HepG2 (cell line): ENCODE data around the gene RTBDN. TPM values are rescaled to one million over a fixed set of nuclear protein-coding genes. Genes with fewer than 3 reads are reported as not detected.
A peak's percentile ranks its signal among the peaks of the same experiment; 100 is the strongest.

Experiments used
- ATAC-seq: fragments of 200-7000 bp; cut with Tn5 transposase; 3 replicates; pipeline ENCODE4 v1.9.1; 2020; ENCODE audit warnings: mild to moderate bottlenecking, moderate library complexity
- BruUV-seq: library from RNA; stranded (reverse); fragments of 400-500 nt; replicated peaks from 2 replicates; lab custom pipeline; 2021; lab: Mats Ljungman, UMichigan
- CTCF ChIA-PET: fragments of 300-600 bp; formaldehyde crosslinking; extraction: SDS; loops from one replicate; lab custom pipeline; 2021; ENCODE audit warnings: low total read pairs, inconsistent platforms, low intra/inter-chr PET ratio; lab: Yijun Ruan, JAX
- POLR2A ChIA-PET: fragments of 350-600 bp; sonication (Branson Sonifier 250); formaldehyde crosslinking; loops from one replicate; lab custom pipeline; 2020; ENCODE audit warnings: antibody characterized with exemption, inconsistent platforms; lab: Yijun Ruan, JAX
- DNase-seq: peaks from one replicate; pipeline ENCODE4 v3.0.0-alpha.2; 2015; ENCODE audit warnings: low spot score
- FAIRE-seq: peaks from 3 replicates; lab custom pipeline; 2011; peaks lifted over from hg19 to GRCh38; lab: Jason Lieb, UNC
- H2AFZ ChIP-seq: one replicate; pipeline ENCODE4 v1.6.1; 2011; ENCODE audit warnings: low read length, inconsistent platforms
- H3K27ac ChIP-seq: fragments of 300-600 bp; 3 replicates; pipeline ENCODE4 v1.8.0; 2011; ENCODE audit warnings: mixed run types, mild to moderate bottlenecking, mixed read lengths, low read length, inconsistent platforms; ENCODE audit not compliant: insufficient read depth; ENCODE audit errors: extremely low read length
- H3K27me3 ChIP-seq, 2 experiments: fragments of 200-600 bp in 1 of 2; 2 replicates in 1 of 2; 3 replicates in 1 of 2; pipeline versions ENCODE4 v1.6.0 to v1.8.0; 2011; ENCODE audit warnings: low read length in 2 of 2, mild to moderate bottlenecking in 2 of 2, moderate library complexity in 2 of 2, inconsistent platforms in 1 of 2; ENCODE audit not compliant: insufficient read depth in 2 of 2, control insufficient read depth in 1 of 2
- H3K36me3 ChIP-seq, 2 experiments: fragments of 200-600 bp in 1 of 2; replicated peaks in 1 of 2; 2 replicates in 1 of 2; 3 replicates in 1 of 2; pipeline versions ENCODE4 v1.5.1 to v1.8.0; 2011; ENCODE audit warnings: low read length in 2 of 2, inconsistent platforms in 1 of 2; ENCODE audit not compliant: insufficient read depth in 2 of 2, control insufficient read depth in 1 of 2
- H3K4me1 ChIP-seq: 2 replicates; pipeline ENCODE4 v1.5.1; 2012; ENCODE audit warnings: low read length, inconsistent platforms; ENCODE audit not compliant: insufficient read depth
- H3K4me2 ChIP-seq: 2 replicates; pipeline ENCODE4 v1.6.0; 2011; ENCODE audit warnings: low read depth, low read length, inconsistent platforms
- H3K4me3 ChIP-seq, 3 experiments: fragments of 200-600 bp in 1 of 3; sonication (generic), shearing (Covaris generic) in 1 of 3; replicated peaks in 1 of 3; 2 replicates each; pipeline ENCODE4 v1.5.1; 2011 to 2016; ENCODE audit warnings: low read length in 3 of 3, inconsistent platforms in 2 of 3, low read depth in 2 of 3, mild to moderate bottlenecking in 2 of 3, control low read depth in 1 of 3, mixed read lengths in 1 of 3; ENCODE audit not compliant: insufficient read depth in 1 of 3
- H3K79me2 ChIP-seq: one replicate; pipeline ENCODE4 v1.6.1; 2011; ENCODE audit warnings: low read length, inconsistent platforms; ENCODE audit not compliant: insufficient read depth
- H3K9ac ChIP-seq: 2 replicates; pipeline ENCODE4 v1.6.0; 2011; ENCODE audit warnings: mild to moderate bottlenecking, low read depth, low read length, inconsistent platforms; ENCODE audit not compliant: insufficient read depth
- H3K9me3 ChIP-seq: 2 replicates; pipeline ENCODE4 v1.5.1; 2012; ENCODE audit warnings: mild to moderate bottlenecking, low read length
- H4K20me1 ChIP-seq: 2 replicates; pipeline ENCODE4 v1.6.0; 2011; ENCODE audit warnings: inconsistent platforms, mild to moderate bottlenecking, low read length, moderate library complexity; ENCODE audit not compliant: insufficient read depth
- ARID2 ChIP-seq: sonication (generic); formaldehyde crosslinking; IDR thresholded peaks from 2 replicates; pipeline ENCODE4 v1.8.1; 2022; ENCODE audit warnings: mild to moderate bottlenecking, missing genetic modification reagents, borderline replicate concordance
- CREB3 ChIP-seq: sonication (generic); formaldehyde crosslinking; IDR thresholded peaks from 2 replicates; pipeline ENCODE4 v1.5.0; 2020; ENCODE audit warnings: missing genetic modification reagents
- CREM ChIP-seq, 2 experiments: sonication (generic) in 1 of 2; formaldehyde crosslinking in 1 of 2; IDR thresholded peaks; 2 replicates each; pipeline versions ENCODE4 v1.4.0 to v1.6.1; 2016 to 2020; ENCODE audit warnings: antibody characterized with exemption in 1 of 2, mild to moderate bottlenecking in 1 of 2, missing genetic modification reagents in 1 of 2
- FOXK2 ChIP-seq: fragments of 450-650 bp; IDR thresholded peaks from 2 replicates; pipeline ENCODE4 v1.6.1; 2016
- KLF16 ChIP-seq, 2 experiments: sonication (generic) in 1 of 2; formaldehyde crosslinking in 1 of 2; IDR thresholded peaks; 2 replicates each; pipeline versions ENCODE4 v1.6.1 to v1.8.0; 2016 to 2023; ENCODE audit warnings: missing genetic modification reagents in 2 of 2, missing compliant biosample characterization in 1 of 2
- MED1 ChIP-seq: sonication (generic); formaldehyde crosslinking; IDR thresholded peaks from 2 replicates; pipeline ENCODE4 v1.4.0; 2020; ENCODE audit warnings: missing genetic modification reagents
- MLXIP ChIP-seq: sonication (generic); formaldehyde crosslinking; IDR thresholded peaks from 2 replicates; pipeline ENCODE4 v1.9.0; 2021; ENCODE audit warnings: missing genetic modification reagents, borderline replicate concordance
- PRMT3 ChIP-seq: sonication (generic); formaldehyde crosslinking; IDR thresholded peaks from 2 replicates; pipeline ENCODE4 v1.8.1; 2022; ENCODE audit warnings: low read depth, mild to moderate bottlenecking, moderate library complexity, missing genetic modification reagents, borderline replicate concordance
- TFAP4 ChIP-seq: sonication (generic); IDR thresholded peaks from 2 replicates; pipeline ENCODE4 v1.6.1; 2016; ENCODE audit warnings: low read depth, borderline replicate concordance
- TOPORS ChIP-seq: sonication (generic); formaldehyde crosslinking; IDR thresholded peaks from 2 replicates; pipeline ENCODE4 v1.8.0; 2023; ENCODE audit warnings: mild to moderate bottlenecking, missing genetic modification reagents
- ZBTB34 ChIP-seq: sonication (generic); formaldehyde crosslinking; IDR thresholded peaks from 2 replicates; pipeline ENCODE4 v1.8.0; 2022; ENCODE audit warnings: mild to moderate bottlenecking, missing genetic modification reagents
- ZFP82 ChIP-seq: sonication (generic); formaldehyde crosslinking; IDR thresholded peaks from 2 replicates; pipeline ENCODE4 v1.5.1; 2020; ENCODE audit warnings: mild to moderate bottlenecking, missing genetic modification reagents, borderline replicate concordance
- ZNF430 ChIP-seq: sonication (generic); formaldehyde crosslinking; IDR thresholded peaks from 2 replicates; pipeline ENCODE4 v1.9.0; 2021; ENCODE audit warnings: mild to moderate bottlenecking, missing genetic modification reagents
- ZNF737 ChIP-seq: sonication (generic); formaldehyde crosslinking; IDR thresholded peaks from 2 replicates; pipeline ENCODE4 v1.5.0; 2020; ENCODE audit warnings: missing genetic modification reagents, mild to moderate bottlenecking, borderline replicate concordance
- ZNF816 ChIP-seq: sonication (generic); formaldehyde crosslinking; IDR thresholded peaks from 2 replicates; pipeline ENCODE4 v1.8.0; 2022; ENCODE audit warnings: missing genetic modification reagents, mild to moderate bottlenecking, borderline replicate concordance
- ZNF878 ChIP-seq: sonication (generic); formaldehyde crosslinking; IDR thresholded peaks from 2 replicates; pipeline ENCODE4 v1.8.1; 2023; ENCODE audit warnings: mild to moderate bottlenecking, missing genetic modification reagents, moderate library complexity
- WGBS: methylation state at CpG from one replicate; pipeline ENCODE4 v1.1.6; 2017; ENCODE audit warnings: low lambda C conversion rate; 5-methylcytosine and 5-hydroxymethylcytosine counted together
- in situ Hi-C: cut with HindIII; loops from 2 replicates; pipeline ENCODE4 v1.10.0; 2017; ENCODE audit warnings: low pct_unique_long_range_greater_than_20kb; ENCODE audit not compliant: extremely low pct_ligation_motif_present
- intact Hi-C: fragments of 100-400 bp; cut with micrococcal nuclease; formaldehyde crosslinking; loops from one replicate; pipeline ENCODE4 v1.10.0; 2022; ENCODE audit not compliant: unreplicated experiment
- polyA plus RNA-seq, 8 experiments: library from polyadenylated mRNA; depleted of rRNA in 3 of 8; stranded (reverse) in 7 of 8; unstranded in 1 of 8; fragments of >200 nt; fragmentation: Illumina TruSeq in 4 of 8; extraction: Trizol in 4 of 8; gene quantifications; 2 replicates each; pipeline versions ENCODE4 v1.2.1 to v1.2.3, GENCODE V29; 2011 to 2016; ENCODE audit warnings: low read depth in 4 of 8, missing spikeins in 1 of 8, mixed read lengths in 1 of 8; ENCODE audit not compliant: insufficient read depth in 1 of 8
- total RNA-seq, 5 experiments: library from RNA; depleted of rRNA; stranded (reverse); fragments of >200 nt; fragmentation: Illumina TruSeq; extraction: Trizol; gene quantifications; 2 replicates each; pipeline ENCODE4 v1.2.3, GENCODE V29; 2016; ENCODE audit warnings: low read depth in 1 of 5

Gene RTBDN
- total and polyA plus RNA-seq, 2 of the 13 experiments (the other 11 are each of a cell fraction or from before 2014, with no cell fraction given): 0.27 to 0.48 TPM

- WGBS: 2% methylated on average over 13 of the region's 22 CpGs
- BruUV-seq: no TSS peak
- Histone ChIP-seq H3K4me3 (peak overlapping the region; percentile 47 to 87 (median 60)), H3K4me2 (peak overlapping the region; percentile 99), H4K20me1 (no peaks in the 10 kb centered on the region), H3K9ac (peak overlapping the region; percentile 89), H3K27ac (peak overlapping the region; percentile 31), H3K36me3 (no peaks in the 10 kb centered on the region), H3K9me3 (no peaks in the 10 kb centered on the region), H3K27me3 (no peaks in the 10 kb centered on the region), H3K79me2 (peaks cover 8% of the 10 kb centered on the region), H3K4me1 (peaks cover 60% of the 10 kb centered on the region), H2AFZ (no peak overlapping the region)
- intact Hi-C loops (no loop called here), in situ Hi-C loops (no loop called here)
- ChIA-PET CTCF (interaction anchor here (0.8 kb wide), 1 partner anchor 114 kb away, joined by 3 read pairs; no protein-coding TSS in a partner anchor), POLR2A (interaction anchor here (0.7 to 3.9 kb wide), 15 partner anchors 8 to 327 kb away, joined by 3 to 124 read pairs (median 14); partner anchors contain the start of genes GET3, HOOK2, MAN2B1 and NACC1)
- FAIRE-seq (no peak), DNase-seq (no peak), ATAC-seq (no peak)
- TF ChIP-seq PRMT3 (CRISPR knock-in tag): 0 out of 2 replicates have a peak, but pooled peaks have one; percentile 67
- peak; percentile 58; the same call in 1 of the 2 replicates for TF ChIP-seq ZNF816 (CRISPR knock-in tag)
- TF ChIP-seq FOXK2: peak; percentile 93
- TF ChIP-seq MED1 (CRISPR knock-in tag): no peak
- 0 out of 2 replicates have a peak, but pooled peaks have one; percentile 8 for TF ChIP-seq ZNF430 (CRISPR knock-in tag)
- 0 out of 2 replicates have a peak, but pooled peaks have one; percentile 40 for TF ChIP-seq ZBTB34
- peak; percentile 48; the same call in 1 of the 2 replicates for TF ChIP-seq CREB3 (CRISPR knock-in tag)
- no peak for TF ChIP-seq ZNF737 (CRISPR knock-in tag)
- no peak for TF ChIP-seq KLF16 (CRISPR knock-in tag; IDR thresholded peaks at IDR 0.05)
- TF ChIP-seq ZFP82 (CRISPR knock-in tag): peak; percentile 16; the same call in 1 of the 2 replicates
- TF ChIP-seq ARID2: peak; percentile 60; the same call in 1 of the 2 replicates
- TF ChIP-seq TFAP4: no peak
- peak; percentile 88; the same call in 1 of the 2 replicates for TF ChIP-seq ZNF878 (CRISPR knock-in tag)
- TF ChIP-seq MLXIP (CRISPR knock-in tag): no peak
- peak; percentile 73; the same call in 1 of the 2 replicates for TF ChIP-seq TOPORS (CRISPR knock-in tag)
- peak; percentile 81; the same call in 1 of the 2 replicates for TF ChIP-seq CREM (IDR thresholded peaks at IDR 0.05)
- TF ChIP-seq CREM (CRISPR knock-in tag; IDR thresholded peaks at IDR 0.05): no peak
Measured at GRCh38 chr19:12790628-12791344, 43.6 kb downstream of the RTBDN start.
